NCI-H187 treated with DMSO at 0.1 percent for 48 hours (cell line): ENCODE measurements around the gene HOXD12.

Source experiments
- DNase-seq: peaks from one replicate; lab custom pipeline; 2025; lab: John Stamatoyannopoulos, UW

Gene HOXD12

DNA sequence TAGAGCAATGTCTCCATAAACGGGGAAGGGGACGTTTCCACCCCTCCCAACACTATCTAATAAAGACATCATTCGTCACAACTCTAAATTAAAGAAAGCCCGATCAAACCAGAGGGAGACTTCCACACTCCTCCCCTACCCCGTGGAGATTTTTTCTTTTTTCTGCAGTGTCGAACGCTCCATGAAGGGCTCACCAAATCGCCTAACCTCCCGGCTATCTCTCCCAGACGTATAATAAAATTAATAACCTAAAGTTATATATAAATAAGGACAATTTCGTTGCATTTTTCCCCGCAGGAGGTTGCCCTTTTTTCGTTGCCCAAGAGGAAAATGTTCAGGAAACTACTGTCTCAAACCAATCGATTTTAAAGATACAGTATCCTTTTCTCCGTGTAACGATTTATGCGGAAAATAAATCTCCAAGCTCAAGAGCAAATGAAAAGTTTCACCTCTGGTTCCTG is 18.2 kb upstream of the HOXD12 start:
- no peak for DNase-seq

DNA sequence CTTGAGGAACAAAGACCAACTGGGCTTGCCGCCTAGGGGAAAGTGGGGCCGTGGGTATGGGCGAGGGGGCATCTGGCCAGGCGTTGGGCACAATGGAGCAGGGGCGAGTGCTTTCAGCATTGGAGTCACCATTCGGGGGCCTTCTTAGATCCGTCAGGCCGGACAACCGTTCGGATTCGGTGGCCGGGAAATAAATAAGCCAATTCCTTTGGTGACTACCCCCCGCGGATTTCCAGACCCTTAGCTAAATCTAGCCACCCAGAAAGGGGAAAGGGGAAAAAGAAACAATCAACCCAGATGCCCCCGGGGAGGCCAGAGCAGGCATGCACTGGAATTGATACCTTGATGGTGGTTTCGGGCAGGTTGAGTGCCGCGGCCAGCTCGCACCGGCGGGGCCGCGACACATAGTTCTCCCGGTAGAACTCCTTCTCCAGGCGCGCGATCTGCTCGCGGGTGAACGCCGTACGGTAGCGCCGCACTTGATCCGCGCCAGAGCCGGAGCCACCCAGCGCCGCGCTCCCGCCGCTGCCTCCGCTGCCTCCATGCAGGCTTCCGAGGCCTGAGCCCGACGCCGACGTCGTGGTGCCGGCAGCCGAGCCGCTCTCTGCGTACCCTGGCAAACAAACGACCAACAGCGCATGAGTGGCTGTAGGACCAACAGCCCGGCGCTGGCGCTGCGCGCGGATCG is 17.6 kb upstream of the HOXD12 start:
- no peak for DNase-seq

DNA sequence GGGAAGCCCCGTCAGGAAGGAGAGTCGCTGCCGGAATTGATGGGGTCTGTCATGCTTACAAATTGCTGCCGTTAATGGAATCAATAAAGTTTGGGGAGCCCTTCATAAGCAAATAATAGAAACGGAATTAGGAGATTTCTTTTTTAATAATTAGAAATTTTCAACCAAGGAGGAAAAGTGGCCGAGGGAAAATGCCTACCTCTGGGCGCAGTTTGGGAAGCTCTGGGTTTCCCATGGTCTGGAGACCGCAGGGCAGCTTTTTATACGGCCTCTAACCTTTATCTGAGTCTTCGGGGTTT is 17.1 kb upstream of the HOXD12 start:
- DNase-seq = no peak

- no peak for DNase-seq
Observed at GRCh38 chr2:176082824-176083751, 16.5 kb upstream of the HOXD12 start.

DNA sequence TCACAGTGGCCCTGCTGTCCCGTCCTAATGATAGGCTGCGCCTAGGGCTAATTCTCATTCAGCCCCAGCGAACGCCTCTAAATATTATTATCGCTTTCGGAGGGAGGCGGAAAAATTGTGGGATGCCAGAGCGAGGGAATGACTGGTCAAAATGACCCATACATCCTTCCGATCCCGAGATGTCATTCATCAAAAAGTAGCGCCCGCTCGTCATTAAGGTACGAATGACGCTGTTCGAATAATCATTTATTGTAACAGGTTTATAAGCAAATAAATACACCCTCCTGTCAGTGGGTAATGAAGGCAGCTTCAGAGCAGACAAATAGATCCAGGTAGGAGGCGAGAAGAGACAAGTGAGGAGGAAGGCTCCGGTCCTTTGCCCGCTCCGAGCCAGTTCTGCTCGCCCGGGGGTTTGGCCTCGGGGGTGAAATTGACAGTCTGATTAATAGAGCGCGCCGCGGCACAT is 15.8 kb upstream of the HOXD12 start, which contains the start of gene EVX2:
TSS of gene EVX2 (minus strand) at position 167 of the 466 bp plus-strand sequence. CDS start 186 bp downstream, outside the sequence.
- no peak for DNase-seq

DNA sequence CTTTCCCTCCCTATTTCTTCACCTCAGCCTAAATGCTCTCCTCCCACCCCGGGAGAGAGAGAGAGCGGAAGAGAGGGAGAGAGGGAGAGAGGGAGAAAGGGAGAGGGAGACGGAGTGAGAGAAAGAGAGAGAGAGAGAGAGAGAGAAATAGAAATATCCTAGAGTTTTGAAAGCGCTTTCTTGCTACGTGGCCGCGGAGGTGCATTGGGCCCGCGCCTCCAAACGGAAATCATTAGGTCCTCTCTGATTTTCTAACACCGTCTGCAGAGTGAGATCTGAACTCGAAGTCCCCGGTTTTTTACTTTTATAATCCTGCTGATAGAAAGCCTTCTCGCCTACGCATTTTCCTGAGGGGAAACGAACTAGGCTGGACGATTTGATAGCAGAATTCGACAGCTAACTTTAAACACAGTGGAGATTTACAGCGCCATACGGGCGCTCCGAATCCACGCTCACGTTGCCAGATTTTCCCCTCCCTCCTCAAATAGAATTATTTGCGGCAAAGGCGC is 14.9 kb upstream of the HOXD12 start:
- DNase-seq = no peak

GRCh38 chr2:176085120-176085788 is 14.3 kb upstream of the HOXD12 start:
- DNase-seq = no peak

DNA sequence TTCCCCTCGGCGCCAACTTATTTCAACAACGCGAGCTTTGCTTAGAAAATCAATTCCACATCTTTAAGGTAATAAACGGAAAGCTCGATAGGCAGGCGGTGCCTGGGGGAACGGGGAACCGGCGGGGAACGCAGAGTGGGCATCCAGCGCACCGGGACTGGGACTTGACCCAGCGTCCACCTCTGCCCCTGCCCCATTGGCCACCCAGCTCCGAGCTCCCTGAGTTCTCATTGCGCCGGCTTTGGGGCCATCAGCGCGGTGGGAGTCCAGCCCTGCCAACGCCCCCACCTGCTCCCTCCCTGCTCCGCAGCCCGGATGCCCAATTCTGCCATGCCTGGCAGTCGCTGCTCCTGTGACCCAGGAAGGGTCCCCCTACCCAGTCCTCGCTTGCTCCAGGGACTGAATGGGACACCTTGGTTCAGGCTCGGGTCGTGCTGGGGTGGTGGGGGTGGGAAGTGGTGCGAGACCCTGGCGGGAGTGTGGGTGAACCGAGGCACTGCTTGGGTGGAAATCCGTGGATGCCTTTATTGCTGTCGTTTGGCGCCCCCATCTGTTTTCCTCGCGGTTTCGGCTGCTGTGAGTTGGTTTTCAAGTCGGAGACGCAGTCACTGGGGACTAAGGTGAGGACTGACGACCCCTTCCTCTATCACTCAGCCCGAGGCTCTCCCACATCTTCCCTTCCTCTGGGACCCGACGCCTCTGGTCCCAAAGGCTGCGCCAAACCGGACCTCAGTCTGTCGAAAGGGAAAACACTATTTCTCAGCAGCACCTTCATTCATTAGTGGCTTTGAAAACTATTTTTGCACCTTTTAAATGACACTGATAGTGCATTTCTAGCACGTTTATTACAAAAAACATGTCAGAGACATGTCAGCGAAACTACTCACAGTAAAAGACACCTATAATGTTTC is 13.5 kb upstream of the HOXD12 start:
- no peak for DNase-seq

DNA sequence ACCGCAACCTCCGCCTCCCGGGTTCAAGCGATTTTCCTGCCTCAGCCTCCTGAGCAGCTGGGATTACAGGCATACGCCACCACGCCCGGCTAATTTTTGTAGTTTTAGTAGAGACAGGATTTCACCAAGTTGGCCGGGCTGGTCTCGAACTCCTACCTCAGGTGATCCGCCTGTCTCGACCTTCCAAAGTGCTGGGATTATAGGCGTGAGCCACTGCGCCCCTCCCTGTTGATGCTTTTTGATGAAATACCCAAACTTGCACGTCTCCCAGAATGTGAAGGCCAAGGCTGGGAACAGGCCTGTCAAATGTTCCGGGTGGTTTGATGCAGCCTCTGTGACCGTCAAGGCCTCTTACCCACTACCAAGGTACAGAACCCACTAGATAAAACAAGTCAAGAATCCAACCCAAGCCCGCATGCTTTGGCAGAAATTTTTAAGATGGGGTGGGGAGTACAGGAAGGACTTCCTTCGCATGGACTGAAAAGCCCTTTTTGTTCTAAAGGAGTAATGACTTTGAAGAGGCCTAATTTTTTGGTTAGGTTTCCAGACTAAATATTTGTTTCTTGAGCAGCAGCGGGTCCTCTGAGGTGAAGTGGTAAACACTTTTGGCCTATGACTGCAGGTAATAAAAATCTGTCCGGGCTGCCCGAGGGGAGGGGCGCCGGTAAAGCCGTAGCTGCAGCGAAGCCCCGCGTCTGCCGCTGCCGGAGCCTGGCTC is 12.1 kb upstream of the HOXD12 start:
- no peak for DNase-seq

DNA sequence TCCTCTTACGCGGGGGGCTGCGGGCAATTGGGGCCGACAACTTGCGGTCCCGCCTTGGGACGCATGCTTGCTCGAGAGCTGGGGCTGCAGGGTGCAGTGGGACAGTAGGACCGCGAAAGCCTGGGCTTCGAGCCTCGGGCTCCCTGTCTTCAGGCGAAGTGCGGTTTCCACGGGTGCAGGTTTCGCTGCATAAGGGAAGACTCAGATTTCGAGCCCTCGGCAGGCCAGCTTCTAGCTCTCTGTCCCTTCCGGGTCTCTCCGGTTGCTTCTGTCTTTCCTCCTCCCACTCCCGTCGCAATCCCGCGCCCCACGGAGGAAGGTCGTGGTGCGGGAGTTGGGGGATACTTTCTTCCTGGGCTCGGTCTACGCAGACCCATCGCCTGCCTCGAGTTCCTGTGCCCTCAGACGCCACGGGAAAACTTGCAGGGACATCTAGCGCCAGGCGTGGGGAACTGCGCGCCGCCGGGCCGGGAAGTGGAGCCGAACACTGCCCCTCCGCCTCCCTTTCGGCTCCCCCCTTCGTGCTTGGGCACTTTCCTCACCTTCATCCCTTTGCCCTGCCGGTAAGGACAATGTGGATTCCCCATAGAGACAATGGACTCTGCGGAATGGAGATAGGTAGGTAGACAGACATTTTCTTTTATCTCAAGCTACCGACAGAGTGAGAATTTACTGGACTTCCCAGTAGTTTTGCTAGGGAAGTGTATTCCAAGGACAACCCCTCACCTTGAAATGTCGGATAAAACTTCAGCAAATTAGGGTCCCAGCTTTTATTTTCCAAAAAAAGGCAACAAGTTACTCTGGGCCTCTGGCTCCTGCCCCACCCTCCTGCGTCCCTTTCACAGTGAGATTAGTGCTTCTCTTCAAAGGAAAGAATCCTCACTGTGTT is 11.3 kb upstream of the HOXD12 start:
- DNase-seq = no peak

DNA sequence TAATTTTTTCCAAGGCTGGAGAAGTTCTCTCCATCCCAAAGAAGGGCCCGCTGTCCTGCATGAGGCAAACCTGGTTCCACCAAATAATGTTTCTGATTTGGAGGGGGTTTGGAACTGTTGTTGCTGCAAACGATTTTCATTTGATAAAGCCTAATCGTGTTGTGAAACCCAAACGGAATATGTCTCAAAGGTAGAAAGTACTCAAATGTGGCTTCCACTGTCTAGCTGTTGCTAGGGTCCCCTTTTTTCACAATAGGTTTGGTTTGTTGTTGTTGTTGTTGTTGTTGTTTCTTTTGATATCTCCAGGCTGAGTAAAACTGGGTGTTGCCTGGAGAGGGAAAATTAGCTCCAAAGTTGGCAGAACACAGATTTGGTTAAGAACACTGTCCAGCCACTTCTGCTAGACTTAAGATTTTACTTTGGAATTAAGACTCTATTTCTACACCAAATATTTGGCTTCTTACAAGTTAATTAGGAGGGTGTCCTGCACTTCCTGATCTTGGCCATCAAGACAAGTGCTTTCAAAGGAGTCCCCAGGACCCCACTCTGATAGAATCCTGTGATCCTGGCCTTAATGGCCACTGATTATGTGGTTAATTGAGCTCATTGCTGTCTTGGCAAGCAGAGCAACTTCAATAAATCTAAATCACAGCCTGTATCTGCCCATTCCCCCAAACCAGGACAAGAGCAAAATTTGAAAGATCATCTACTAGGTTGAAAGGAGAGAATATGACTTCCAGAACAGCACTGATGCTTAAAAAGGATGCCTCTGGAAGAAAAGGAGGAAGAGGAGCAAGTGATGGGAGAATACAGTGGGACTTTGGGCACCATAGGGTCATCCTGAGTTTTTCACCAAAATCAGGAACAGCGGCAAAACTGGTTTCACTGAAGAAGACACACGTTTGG is 10.4 kb upstream of the HOXD12 start:
- no peak for DNase-seq

- DNase-seq = no peak
Observed at GRCh38 chr2:176089843-176090395, 9.7 kb upstream of the HOXD12 start.

DNA sequence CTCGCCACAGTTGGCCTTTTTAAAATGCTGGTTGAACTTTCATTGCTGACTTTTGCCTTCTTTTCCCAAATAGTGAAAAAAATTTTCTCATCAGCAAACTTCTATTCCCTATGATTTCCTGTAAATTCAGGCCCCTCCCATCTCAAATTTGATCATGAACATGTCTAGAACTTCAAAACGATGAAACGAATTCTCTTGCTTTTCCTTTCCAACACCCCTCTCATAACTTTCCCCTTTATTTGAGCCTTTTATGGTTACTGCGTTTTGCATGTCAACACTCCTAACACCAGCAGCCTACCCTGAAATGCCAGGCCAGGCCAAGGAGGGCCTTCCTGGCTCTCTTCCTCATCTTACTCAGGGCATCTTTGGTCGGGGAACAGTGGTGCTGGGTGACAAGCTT is 8.7 kb upstream of the HOXD12 start:
- no peak for DNase-seq

DNA sequence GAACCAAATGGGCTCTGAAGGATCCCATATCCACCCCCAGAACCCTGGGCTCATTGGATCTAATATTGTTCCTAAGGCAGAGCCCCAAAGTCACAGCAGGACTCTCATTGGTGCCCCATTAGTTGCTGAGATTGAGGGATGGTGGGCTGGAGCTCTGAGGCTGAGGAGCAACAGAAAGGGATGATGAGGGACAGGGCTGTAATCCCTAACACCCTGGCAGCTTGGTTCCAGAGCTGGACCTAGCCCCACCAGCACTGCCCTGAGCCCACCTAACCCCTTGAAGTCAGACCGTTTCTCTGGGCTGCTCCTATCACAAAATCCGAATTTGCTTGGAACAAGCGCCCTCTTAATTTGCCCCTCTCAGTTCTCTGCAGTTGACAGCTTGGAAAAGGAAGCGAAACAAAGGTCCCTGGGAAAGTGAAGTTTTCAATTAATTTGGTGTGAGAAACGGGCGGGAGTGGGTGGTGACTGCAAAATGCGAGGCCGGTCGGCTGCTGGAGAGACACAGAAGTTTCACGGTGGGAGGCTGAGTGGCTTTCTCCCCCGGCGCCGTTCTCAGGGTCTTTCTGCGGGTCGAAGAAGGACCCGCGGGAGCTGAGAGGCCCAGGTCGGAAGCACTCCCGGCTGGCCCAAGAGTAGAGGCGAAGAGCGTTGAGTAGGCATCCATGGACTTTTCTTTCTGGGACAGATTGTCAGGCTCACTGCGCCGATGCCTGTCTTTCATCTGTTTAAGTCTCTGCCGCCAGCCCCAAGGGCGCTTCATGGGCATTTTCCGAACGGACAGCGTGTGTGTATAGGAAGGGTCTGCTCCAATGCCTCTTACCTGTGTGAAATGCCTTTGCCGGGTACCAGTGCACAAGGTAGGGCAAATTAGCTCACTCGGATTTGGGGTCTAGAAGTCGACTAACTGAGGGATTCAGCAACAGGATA is 8.0 kb upstream of the HOXD12 start:
- DNase-seq = no peak

DNA sequence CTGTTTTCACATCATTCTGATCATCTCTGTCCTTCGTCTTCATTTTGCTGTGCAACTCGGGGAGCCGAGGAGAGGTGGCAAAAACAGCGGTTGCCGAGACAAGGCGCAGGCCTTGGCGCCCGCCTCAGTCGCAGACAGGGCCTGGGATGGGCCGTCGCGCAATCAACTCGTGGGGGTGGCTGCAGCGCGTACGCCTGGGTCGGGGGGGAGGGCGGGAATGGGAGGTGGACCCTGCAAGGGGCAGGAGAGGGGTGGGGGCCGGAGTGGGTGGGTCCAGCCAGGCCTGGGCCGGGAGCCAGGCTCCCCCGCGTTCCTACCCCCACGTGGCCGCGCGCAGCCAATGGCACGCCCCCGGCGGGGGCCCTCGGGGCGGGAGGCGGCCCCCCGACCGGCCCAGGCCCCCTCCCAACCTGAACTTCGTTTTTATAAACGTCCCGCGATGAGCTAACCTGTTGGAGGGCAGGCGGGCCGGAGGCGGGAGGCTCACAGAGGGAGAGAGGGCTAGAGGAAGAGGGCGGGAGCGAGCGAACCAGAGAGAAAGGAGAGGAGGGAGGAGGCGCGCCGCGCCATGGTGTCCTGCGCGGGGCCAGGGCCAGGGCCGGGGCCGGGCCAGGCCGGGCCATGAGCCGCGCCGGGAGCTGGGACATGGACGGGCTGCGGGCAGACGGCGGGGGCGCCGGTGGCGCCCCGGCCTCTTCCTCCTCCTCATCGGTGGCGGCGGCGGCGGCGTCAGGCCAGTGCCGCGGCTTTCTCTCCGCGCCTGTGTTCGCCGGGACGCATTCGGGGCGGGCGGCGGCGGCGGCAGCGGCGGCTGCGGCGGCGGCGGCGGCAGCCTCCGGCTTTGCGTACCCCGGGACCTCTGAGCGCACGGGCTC is 7.1 kb upstream of the HOXD12 start, which contains the start of gene HOXD13:
TSS of gene HOXD13 (plus strand) at position 452 of the 875 bp plus-strand sequence. CDS start at position 622, 170 bp downstream.
- DNase-seq = no peak
